Measurements from ENCODE around the gene CACNA2D4.
A peak's percentile ranks its signal among the peaks of the same experiment; 100 is the strongest.

Gene CACNA2D4

DNA sequence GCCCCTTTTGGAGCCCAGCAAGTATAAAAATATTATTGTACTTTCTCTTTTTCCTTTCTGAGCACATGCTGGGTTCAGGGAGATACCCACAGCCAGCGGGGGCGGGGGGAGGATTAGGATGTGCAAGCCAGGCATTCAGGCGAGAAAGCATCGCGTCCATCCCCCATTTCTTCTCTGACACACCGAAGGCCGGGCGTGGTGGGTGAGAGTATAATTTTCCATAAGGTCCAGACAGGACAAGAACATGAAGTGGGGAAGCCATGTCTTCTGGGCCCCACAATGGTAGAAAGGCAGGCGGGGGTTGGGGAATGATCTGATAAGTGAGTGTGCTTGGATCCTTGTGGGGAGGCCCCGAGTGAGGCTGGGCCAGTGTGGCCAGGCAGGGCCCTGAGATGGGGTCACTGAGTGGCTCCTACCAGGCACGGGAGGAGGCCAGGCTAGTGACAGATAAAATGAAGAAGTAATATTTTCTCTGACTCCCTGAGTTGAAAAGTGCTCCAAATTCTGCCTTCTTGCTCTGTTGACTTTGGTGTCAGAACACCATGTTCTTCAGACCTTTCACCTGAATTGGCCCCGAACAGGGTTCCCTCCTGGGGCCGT is 108.8 kb downstream of the CACNA2D4 start:
- Histone ChIP-seq H4K91ac (ENCODE audit: low read length) (peak overlapping the region; percentile 9), H2BK120ac (ENCODE audit: low read depth, low read length) (no peak overlapping the region), H2BK15ac (ENCODE audit: low read depth, poor library complexity, severe bottlenecking) (no peak overlapping the region), H2BK12ac (ENCODE audit: low read length in 2 of 2) (peak overlapping the region in 1 of 2 experiments; percentile 84), H3K18ac (ENCODE audit: low read depth in 1 of 2, low read length in 2 of 2) (peak overlapping the region in 1 of 2 experiments; percentile 54), H3K27me3 (ENCODE audit: control insufficient read depth in 1 of 2, insufficient read depth in 1 of 2, low read length in 2 of 2) (peaks cover 0 to 28% of the 10 kb centered on the region in 2 experiments), H3K36me3 (ENCODE audit: control insufficient read depth in 1 of 2, insufficient read depth in 2 of 2, low read depth in 1 of 2, low read length in 2 of 2) (no peaks in the 10 kb centered on the region), H3K4ac (ENCODE audit: low read depth in 1 of 2, low read length in 2 of 2) (peak overlapping the region in 1 of 2 experiments; percentile 81), H2BK5ac (ENCODE audit: low read depth, low read length, poor library complexity, severe bottlenecking) (no peak overlapping the region), H3K27ac (ENCODE audit: low read length, poor library complexity, severe bottlenecking) (no peak overlapping the region), H3K4me2 (ENCODE audit: low read length, poor library complexity, severe bottlenecking) (no peak overlapping the region), H3K9ac (ENCODE audit: low read length) (no peak overlapping the region), H3K79me1 (replicated peaks; ENCODE audit: low read length, poor library complexity, severe bottlenecking) (no peaks in the 10 kb centered on the region), H3K9me3 (ENCODE audit: control insufficient read depth, low read length) (no peaks in the 10 kb centered on the region), H2AK5ac (ENCODE audit: low read length, severe bottlenecking) (no peak overlapping the region), H2AFZ (ENCODE audit: low read depth, low read length) (peak overlapping the region; percentile 2), H3K4me1 (ENCODE audit: control insufficient read depth, insufficient read depth, low read depth, low read length) (peaks cover 10% of the 10 kb centered on the region), H3K14ac (ENCODE audit: low read length in 2 of 2) (no peak overlapping the region), H3K4me3 (ENCODE audit: insufficient read depth in 1 of 2, low read depth in 1 of 2, low read length in 2 of 2) (no peak overlapping the region), H3K23ac (ENCODE audit: low read length in 2 of 2) (no peak overlapping the region), H4K8ac (ENCODE audit: low read length) (peak overlapping the region; percentile 1)
- DNase-seq, result no peak
- 84% methylated on average over 12 of the region's 13 CpGs for WGBS

DNA sequence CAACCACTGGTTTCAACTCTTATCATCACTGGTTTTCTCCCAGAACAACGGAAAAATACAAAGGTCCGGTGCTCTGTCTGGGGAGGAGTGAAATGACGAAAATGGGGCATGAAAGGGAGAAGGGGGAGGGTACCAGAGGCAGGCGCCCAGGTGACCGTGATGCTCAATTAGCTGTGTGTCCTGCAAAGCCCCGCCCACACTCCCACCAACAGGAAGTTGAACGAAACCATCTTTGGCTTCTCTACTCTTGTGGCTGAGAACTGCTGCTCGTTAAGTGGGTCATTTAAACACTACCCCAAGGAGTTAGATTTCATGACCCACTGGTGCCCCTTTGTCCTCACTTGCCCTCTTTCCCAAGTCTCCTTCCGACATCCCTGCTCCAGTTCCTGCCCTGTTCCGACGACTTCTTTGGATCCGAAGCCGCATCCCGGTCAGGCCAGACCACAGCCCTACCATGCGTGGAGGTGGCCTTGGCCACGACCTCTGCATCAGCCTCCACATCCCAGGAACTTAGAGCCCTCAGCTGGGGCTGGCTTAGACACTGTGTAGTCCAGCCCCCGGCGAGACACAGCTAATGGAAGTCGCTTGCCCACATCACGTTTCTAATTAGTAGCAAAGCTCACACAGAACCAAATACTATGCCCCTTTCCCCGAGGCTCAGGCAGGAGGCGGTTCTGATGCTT is 109.5 kb downstream of the CACNA2D4 start:
- Histone ChIP-seq H3K18ac (ENCODE audit: low read depth in 1 of 2, low read length in 2 of 2) (no peak overlapping the region), H2BK12ac (ENCODE audit: low read length in 2 of 2) (peak overlapping the region; percentile 31 to 79), H2BK120ac (ENCODE audit: low read depth, low read length) (peak overlapping the region; percentile 74), H3K4me1 (ENCODE audit: control insufficient read depth, insufficient read depth, low read depth, low read length) (peaks cover 10% of the 10 kb centered on the region), H2BK15ac (ENCODE audit: low read depth, poor library complexity, severe bottlenecking) (peak overlapping the region; percentile 12), H2AFZ (ENCODE audit: low read depth, low read length) (no peak overlapping the region), H3K27me3 (ENCODE audit: control insufficient read depth in 1 of 2, insufficient read depth in 1 of 2, low read length in 2 of 2) (peaks cover 0 to 20% of the 10 kb centered on the region in 2 experiments), H3K23ac (ENCODE audit: low read length in 2 of 2) (no peak overlapping the region), H3K36me3 (ENCODE audit: control insufficient read depth in 1 of 2, insufficient read depth in 2 of 2, low read depth in 1 of 2, low read length in 2 of 2) (no peaks in the 10 kb centered on the region), H4K91ac (ENCODE audit: low read length) (peak overlapping the region; percentile 37), H3K79me1 (replicated peaks; ENCODE audit: low read length, poor library complexity, severe bottlenecking) (no peaks in the 10 kb centered on the region), H3K9me3 (ENCODE audit: control insufficient read depth, low read length) (no peaks in the 10 kb centered on the region), H2AK5ac (ENCODE audit: low read length, severe bottlenecking) (no peak overlapping the region), H3K4ac (ENCODE audit: low read depth in 1 of 2, low read length in 2 of 2) (peak overlapping the region in 1 of 2 experiments; percentile 10), H3K27ac (ENCODE audit: low read length, poor library complexity, severe bottlenecking) (no peak overlapping the region), H4K8ac (ENCODE audit: low read length) (peak overlapping the region; percentile 69), H3K4me3 (ENCODE audit: insufficient read depth in 1 of 2, low read depth in 1 of 2, low read length in 2 of 2) (no peak overlapping the region), H3K14ac (ENCODE audit: low read length in 2 of 2) (no peak overlapping the region), H2BK5ac (ENCODE audit: low read depth, low read length, poor library complexity, severe bottlenecking) (no peak overlapping the region), H3K4me2 (ENCODE audit: low read length, poor library complexity, severe bottlenecking) (no peak overlapping the region), H3K9ac (ENCODE audit: low read length) (no peak overlapping the region)
- DNase-seq, result no peak
- 94% methylated on average over 22 of the region's 22 CpGs for WGBS

DNA sequence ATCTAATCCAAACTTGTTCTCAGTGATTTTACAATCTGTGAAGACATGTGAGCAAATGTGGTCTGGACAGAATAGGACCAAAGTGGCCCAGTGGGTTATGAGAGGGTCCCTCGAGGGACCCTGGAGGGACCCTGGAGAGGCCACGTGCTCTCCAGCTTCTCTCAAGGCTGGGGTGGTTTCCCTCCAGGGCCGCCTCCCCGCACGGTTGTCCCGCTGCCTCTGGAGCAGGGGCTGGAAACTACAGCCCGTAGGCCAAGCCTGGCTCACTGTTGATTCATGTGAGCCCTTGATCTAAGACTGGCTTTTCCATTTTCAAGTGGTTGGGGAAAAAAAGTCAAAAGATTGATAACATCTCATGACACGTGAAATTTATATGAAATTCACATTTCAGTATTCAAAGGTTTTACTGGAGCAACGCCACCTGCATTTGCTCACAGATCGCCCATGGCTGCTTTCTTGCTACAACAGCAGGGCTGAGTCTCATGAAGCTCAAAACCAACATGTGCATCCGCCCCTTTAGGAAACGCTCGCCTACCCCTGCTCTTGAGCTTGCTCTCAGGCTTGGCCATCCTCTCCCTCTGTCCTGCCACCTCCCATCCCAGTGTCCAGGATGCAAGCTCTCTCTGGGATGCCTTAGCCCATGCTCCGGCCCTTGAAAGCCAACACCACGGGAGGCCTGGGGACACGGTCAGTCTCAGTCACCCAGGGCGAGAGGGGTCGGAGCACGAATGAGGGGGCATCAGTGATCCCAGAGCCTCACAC is 110.2 kb downstream of the CACNA2D4 start:
- no peak overlapping the region for H3K4me2 ChIP-seq (ENCODE audit: low read length, poor library complexity, severe bottlenecking)
- peaks cover 0 to 16% of the 10 kb centered on the region in 2 experiments for H3K27me3 ChIP-seq (ENCODE audit: control insufficient read depth in 1 of 2, insufficient read depth in 1 of 2, low read length in 2 of 2)
- H3K18ac ChIP-seq (ENCODE audit: low read depth in 1 of 2, low read length in 2 of 2), result no peak overlapping the region
- peak overlapping the region in 1 of 2 experiments; percentile 31 for H3K4ac ChIP-seq (ENCODE audit: low read depth in 1 of 2, low read length in 2 of 2)
- WGBS, result 90% methylated on average over 18 of the region's 19 CpGs
- no peak overlapping the region for H2AFZ ChIP-seq (ENCODE audit: low read depth, low read length)
- no peak overlapping the region for H3K23ac ChIP-seq (ENCODE audit: low read length in 2 of 2)
- no peaks in the 10 kb centered on the region for H3K79me1 ChIP-seq (replicated peaks; ENCODE audit: low read length, poor library complexity, severe bottlenecking)
- no peak overlapping the region for H3K9ac ChIP-seq (ENCODE audit: low read length)
- H3K36me3 ChIP-seq (ENCODE audit: control insufficient read depth in 1 of 2, insufficient read depth in 2 of 2, low read depth in 1 of 2, low read length in 2 of 2), result no peaks in the 10 kb centered on the region
- peaks cover 10% of the 10 kb centered on the region for H3K4me1 ChIP-seq (ENCODE audit: control insufficient read depth, insufficient read depth, low read depth, low read length)
- no peak overlapping the region for H2BK12ac ChIP-seq (ENCODE audit: low read length in 2 of 2)
- no peak overlapping the region for H2BK15ac ChIP-seq (ENCODE audit: low read depth, poor library complexity, severe bottlenecking)
- no peaks in the 10 kb centered on the region for H3K9me3 ChIP-seq (ENCODE audit: control insufficient read depth, low read length)
- H2BK120ac ChIP-seq (ENCODE audit: low read depth, low read length), result peak overlapping the region; percentile 8
- no peak overlapping the region for H3K14ac ChIP-seq (ENCODE audit: low read length in 2 of 2)
- no peak overlapping the region for H2AK5ac ChIP-seq (ENCODE audit: low read length, severe bottlenecking)
- H3K4me3 ChIP-seq (ENCODE audit: insufficient read depth in 1 of 2, low read depth in 1 of 2, low read length in 2 of 2), result no peak overlapping the region
- no peak overlapping the region for H2BK5ac ChIP-seq (ENCODE audit: low read depth, low read length, poor library complexity, severe bottlenecking)
- DNase-seq, result no peak
- H4K91ac ChIP-seq (ENCODE audit: low read length), result peak overlapping the region; percentile 27
- no peak overlapping the region for H3K27ac ChIP-seq (ENCODE audit: low read length, poor library complexity, severe bottlenecking)
- no peak overlapping the region for H4K8ac ChIP-seq (ENCODE audit: low read length)

Data from mesenchymal stem cell (in vitro differentiated cells and primary cell).